HG02943 (cell line): ENCODE results near the gene DRD2.
"Not testable (repeated sequence)": the region's sequence is repeated elsewhere in the genome, so short reads cannot be mapped to it uniquely, and the experiment has no call there.

Source experiments
- ATAC-seq: cut with Tn5 transposase; IDR thresholded peaks from one replicate; pipeline ENCODE4 v1.9.1; 2021; ENCODE audit warnings: mild to moderate bottlenecking, low read depth, moderate library complexity; ENCODE audit not compliant: unreplicated experiment

The DRD2 gene

GRCh38 chr11:113475160-113475761 is at the start of gene DRD2:
Gene DRD2 (minus strand): TSS chr11:113475398. CDS start chr11:113424651, 50,747 bp downstream.
- ATAC-seq: no peak

GRCh38 chr11:113523906-113524305 is 48.7 kb upstream of the DRD2 start:
- ATAC-seq: not testable (repeated sequence)

GRCh38 chr11:113521737-113522517 is 46.7 kb upstream of the DRD2 start:
- ATAC-seq: no peak

- ATAC-seq: no peak
Measured at GRCh38 chr11:113519989-113520613, 44.9 kb upstream of the DRD2 start.

- no peak for ATAC-seq
Measured at GRCh38 chr11:113518716-113519495, 43.7 kb upstream of the DRD2 start.

GRCh38 chr11:113517361-113517760 is 42.2 kb upstream of the DRD2 start:
- ATAC-seq: no peak

- ATAC-seq: no peak
Measured at GRCh38 chr11:113514856-113515255, 39.7 kb upstream of the DRD2 start.

- no peak for ATAC-seq
Measured at GRCh38 chr11:113507341-113507740, 32.1 kb upstream of the DRD2 start.

GRCh38 chr11:113506893-113507292 is 31.7 kb upstream of the DRD2 start:
- no peak for ATAC-seq

GRCh38 chr11:113506461-113506860 is 31.3 kb upstream of the DRD2 start:
- ATAC-seq: no peak

- no peak for ATAC-seq
Measured at GRCh38 chr11:113505541-113506375, 30.6 kb upstream of the DRD2 start.

- ATAC-seq: no peak
Measured at GRCh38 chr11:113505046-113505445, 29.8 kb upstream of the DRD2 start.

GRCh38 chr11:113504586-113504985 is 29.4 kb upstream of the DRD2 start:
- no peak for ATAC-seq

GRCh38 chr11:113504071-113504470 is 28.9 kb upstream of the DRD2 start:
- no peak for ATAC-seq

GRCh38 chr11:113497066-113497910 is 22.1 kb upstream of the DRD2 start:
- no peak for ATAC-seq

GRCh38 chr11:113496026-113496651 is 20.9 kb upstream of the DRD2 start:
- ATAC-seq: no peak

- ATAC-seq: no peak
Measured at GRCh38 chr11:113494021-113494420, 18.8 kb upstream of the DRD2 start.

GRCh38 chr11:113493206-113493605 is 18.0 kb upstream of the DRD2 start:
- no peak for ATAC-seq

- ATAC-seq: no peak
Measured at GRCh38 chr11:113488931-113489351, 13.7 kb upstream of the DRD2 start.
